NB4 (cell line): ENCODE results near the gene S1PR5.

Source experiments
- POLR2A ChIP-seq: IDR thresholded peaks from 2 replicates; pipeline ENCODE4 v1.6.1; 2011; ENCODE audit warnings: mild to moderate bottlenecking; ENCODE audit not compliant: insufficient read length; ENCODE audit errors: extremely low read depth
- TF ChIP-seq, protein P1 (sequence below): IDR thresholded peaks from one replicate; pipeline ENCODE4 v1.5.1; 2012; ENCODE audit warnings: low read depth, low read length

DNA sequence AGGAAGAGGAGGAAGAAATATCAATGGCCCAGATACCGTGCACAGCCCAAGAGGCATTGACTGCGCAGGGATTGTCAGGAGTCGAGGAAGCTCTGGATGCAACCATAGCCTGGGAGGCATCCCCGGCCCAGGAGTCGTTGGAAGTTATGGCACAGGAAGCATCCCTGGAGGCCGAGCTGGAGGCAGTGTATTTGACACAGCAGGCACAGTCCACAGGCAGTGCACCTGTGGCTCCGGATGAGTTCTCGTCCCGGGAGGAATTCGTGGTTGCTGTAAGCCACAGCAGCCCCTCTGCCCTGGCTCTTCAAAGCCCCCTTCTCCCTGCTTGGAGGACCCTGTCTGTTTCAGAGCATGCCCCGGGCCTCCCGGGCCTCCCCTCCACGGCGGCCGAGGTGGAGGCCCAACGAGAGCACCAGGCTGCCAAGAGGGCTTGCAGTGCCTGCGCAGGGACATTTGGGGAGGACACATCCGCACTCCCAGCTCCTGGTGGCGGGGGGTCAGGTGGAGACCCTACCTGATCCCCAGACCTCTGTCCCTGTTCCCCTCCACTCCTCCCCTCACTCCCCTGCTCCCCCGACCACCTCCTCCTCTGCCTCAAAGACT lies 50.0 kb downstream of the S1PR5 start:
- TF ChIP-seq POLR2A: no peak
- TF ChIP-seq, protein P1, sequence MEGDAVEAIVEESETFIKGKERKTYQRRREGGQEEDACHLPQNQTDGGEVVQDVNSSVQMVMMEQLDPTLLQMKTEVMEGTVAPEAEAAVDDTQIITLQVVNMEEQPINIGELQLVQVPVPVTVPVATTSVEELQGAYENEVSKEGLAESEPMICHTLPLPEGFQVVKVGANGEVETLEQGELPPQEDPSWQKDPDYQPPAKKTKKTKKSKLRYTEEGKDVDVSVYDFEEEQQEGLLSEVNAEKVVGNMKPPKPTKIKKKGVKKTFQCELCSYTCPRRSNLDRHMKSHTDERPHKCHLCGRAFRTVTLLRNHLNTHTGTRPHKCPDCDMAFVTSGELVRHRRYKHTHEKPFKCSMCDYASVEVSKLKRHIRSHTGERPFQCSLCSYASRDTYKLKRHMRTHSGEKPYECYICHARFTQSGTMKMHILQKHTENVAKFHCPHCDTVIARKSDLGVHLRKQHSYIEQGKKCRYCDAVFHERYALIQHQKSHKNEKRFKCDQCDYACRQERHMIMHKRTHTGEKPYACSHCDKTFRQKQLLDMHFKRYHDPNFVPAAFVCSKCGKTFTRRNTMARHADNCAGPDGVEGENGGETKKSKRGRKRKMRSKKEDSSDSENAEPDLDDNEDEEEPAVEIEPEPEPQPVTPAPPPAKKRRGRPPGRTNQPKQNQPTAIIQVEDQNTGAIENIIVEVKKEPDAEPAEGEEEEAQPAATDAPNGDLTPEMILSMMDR: no peak
